HepG2 (cell line): ENCODE data around the gene ARSB.

Source experiments
- BRCA1 ChIP-seq: sonication (generic); formaldehyde crosslinking; IDR thresholded peaks from 2 replicates; pipeline ENCODE4 v1.4.0; 2020; ENCODE audit warnings: missing genetic modification reagents
- EP300 ChIP-seq, 3 experiments: sonication (generic) in 1 of 3; formaldehyde crosslinking in 1 of 3; IDR thresholded peaks; 2 replicates each; pipeline versions ENCODE4 v1.5.1 to v1.6.1; 2011 to 2020; ENCODE audit warnings: low read depth in 2 of 3, low read length in 2 of 3, borderline replicate concordance in 1 of 3, improper control_type of control experiment in 1 of 3, mild to moderate bottlenecking in 1 of 3, missing genetic modification reagents in 1 of 3, moderate library complexity in 1 of 3
- JUND ChIP-seq: sonication (generic); formaldehyde crosslinking; IDR thresholded peaks from 2 replicates; pipeline ENCODE4 v1.8.0; 2022; ENCODE audit warnings: mild to moderate bottlenecking, missing genetic modification reagents
- PHF21A ChIP-seq: sonication (generic); formaldehyde crosslinking; IDR thresholded peaks from 2 replicates; pipeline ENCODE4 v1.5.0; 2020; ENCODE audit warnings: mild to moderate bottlenecking, missing genetic modification reagents
- RAD51 ChIP-seq: fragments of 450-650 bp; IDR thresholded peaks from 2 replicates; pipeline ENCODE4 v1.6.1; 2016; ENCODE audit warnings: borderline replicate concordance
- RFX5 ChIP-seq: IDR thresholded peaks from 2 replicates; pipeline ENCODE4 v1.6.1; 2011; ENCODE audit warnings: low read depth, low read length, improper control_type of control experiment
- TF ChIP-seq, protein P1 (sequence below): sonication (generic); formaldehyde crosslinking; IDR thresholded peaks from 2 replicates; pipeline ENCODE4 v1.4.0; 2020; ENCODE audit warnings: missing genetic modification reagents
- TF ChIP-seq, protein P2 (sequence below): sonication (generic); formaldehyde crosslinking; IDR thresholded peaks from 2 replicates; pipeline ENCODE4 v1.5.0; 2020; ENCODE audit warnings: mild to moderate bottlenecking, missing genetic modification reagents, moderate library complexity

DNA sequence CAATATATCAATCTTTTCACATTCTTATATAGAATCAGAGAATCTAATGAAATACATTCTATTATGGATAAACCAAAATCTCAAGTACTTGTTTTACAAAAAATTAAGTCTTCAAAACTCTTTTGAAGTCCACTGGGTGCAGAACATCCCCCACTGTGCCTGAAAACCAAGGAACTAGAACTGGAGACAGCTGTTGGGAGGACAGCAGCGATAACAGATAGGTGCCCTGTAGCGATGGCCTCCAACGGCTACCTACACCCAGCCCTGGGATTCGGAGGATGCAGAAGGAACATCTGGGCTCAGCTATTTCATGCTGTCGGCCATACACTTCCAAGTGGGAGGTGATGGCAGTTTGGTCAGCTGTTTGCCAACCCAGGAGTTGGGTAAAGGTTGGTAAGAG lies 207.2 kb downstream of the ARSB start:
- no peak for TF ChIP-seq RFX5
- TF ChIP-seq EP300 (IDR thresholded peaks at IDR 0.05; ENCODE audit: low read depth in 2 of 2, low read length in 2 of 2) = no peak
- TF ChIP-seq EP300 (CRISPR knock-in tag; IDR thresholded peaks at IDR 0.05; ENCODE audit: borderline replicate concordance) = no peak
- TF ChIP-seq JUND (CRISPR knock-in tag) = no peak
- TF ChIP-seq, protein P1, sequence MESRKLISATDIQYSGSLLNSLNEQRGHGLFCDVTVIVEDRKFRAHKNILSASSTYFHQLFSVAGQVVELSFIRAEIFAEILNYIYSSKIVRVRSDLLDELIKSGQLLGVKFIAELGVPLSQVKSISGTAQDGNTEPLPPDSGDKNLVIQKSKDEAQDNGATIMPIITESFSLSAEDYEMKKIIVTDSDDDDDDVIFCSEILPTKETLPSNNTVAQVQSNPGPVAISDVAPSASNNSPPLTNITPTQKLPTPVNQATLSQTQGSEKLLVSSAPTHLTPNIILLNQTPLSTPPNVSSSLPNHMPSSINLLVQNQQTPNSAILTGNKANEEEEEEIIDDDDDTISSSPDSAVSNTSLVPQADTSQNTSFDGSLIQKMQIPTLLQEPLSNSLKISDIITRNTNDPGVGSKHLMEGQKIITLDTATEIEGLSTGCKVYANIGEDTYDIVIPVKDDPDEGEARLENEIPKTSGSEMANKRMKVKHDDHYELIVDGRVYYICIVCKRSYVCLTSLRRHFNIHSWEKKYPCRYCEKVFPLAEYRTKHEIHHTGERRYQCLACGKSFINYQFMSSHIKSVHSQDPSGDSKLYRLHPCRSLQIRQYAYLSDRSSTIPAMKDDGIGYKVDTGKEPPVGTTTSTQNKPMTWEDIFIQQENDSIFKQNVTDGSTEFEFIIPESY (CRISPR knock-in tag) = no peak
- TF ChIP-seq, protein P2, sequence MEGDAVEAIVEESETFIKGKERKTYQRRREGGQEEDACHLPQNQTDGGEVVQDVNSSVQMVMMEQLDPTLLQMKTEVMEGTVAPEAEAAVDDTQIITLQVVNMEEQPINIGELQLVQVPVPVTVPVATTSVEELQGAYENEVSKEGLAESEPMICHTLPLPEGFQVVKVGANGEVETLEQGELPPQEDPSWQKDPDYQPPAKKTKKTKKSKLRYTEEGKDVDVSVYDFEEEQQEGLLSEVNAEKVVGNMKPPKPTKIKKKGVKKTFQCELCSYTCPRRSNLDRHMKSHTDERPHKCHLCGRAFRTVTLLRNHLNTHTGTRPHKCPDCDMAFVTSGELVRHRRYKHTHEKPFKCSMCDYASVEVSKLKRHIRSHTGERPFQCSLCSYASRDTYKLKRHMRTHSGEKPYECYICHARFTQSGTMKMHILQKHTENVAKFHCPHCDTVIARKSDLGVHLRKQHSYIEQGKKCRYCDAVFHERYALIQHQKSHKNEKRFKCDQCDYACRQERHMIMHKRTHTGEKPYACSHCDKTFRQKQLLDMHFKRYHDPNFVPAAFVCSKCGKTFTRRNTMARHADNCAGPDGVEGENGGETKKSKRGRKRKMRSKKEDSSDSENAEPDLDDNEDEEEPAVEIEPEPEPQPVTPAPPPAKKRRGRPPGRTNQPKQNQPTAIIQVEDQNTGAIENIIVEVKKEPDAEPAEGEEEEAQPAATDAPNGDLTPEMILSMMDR (CRISPR knock-in tag) = no peak
- no peak for TF ChIP-seq PHF21A (CRISPR knock-in tag)
- TF ChIP-seq RAD51 = no peak
- TF ChIP-seq BRCA1 (CRISPR knock-in tag) = no peak
